Measurements from ENCODE around the gene SENP1. TPM values are rescaled to one million over a fixed set of nuclear protein-coding genes. Genes with fewer than 3 reads are reported as not detected.

SENP1 gene
- total RNA-seq, 2 donors from 2014 or later: 7.2 to 10.7 TPM

- DNase-seq (no peak), ATAC-seq (no peak)
- intact Hi-C loops (cut with DNase I): no loop called here
Measured at GRCh38 chr12:48074266-48074665, 31.6 kb downstream of the SENP1 start.

GRCh38 chr12:48072266-48072665 lies 33.6 kb downstream of the SENP1 start:
- ATAC-seq (no peak), DNase-seq (no peak)
- intact Hi-C loops (cut with DNase I): no loop called here

- DNase-seq (no peak), ATAC-seq (no peak)
- intact Hi-C loops (cut with DNase I): no loop called here
Measured at GRCh38 chr12:48071808-48072207, 34.1 kb downstream of the SENP1 start.

GRCh38 chr12:48070731-48071130 lies 35.1 kb downstream of the SENP1 start:
- ATAC-seq (no peak), DNase-seq (no peak)
- intact Hi-C loops (cut with DNase I): no loop called here

GRCh38 chr12:48070033-48070432 lies 35.8 kb downstream of the SENP1 start:
- DNase-seq: no peak
- intact Hi-C loops (cut with DNase I): no loop called here
- ATAC-seq: no peak

GRCh38 chr12:48069241-48069640 lies 36.6 kb downstream of the SENP1 start:
- intact Hi-C loops (cut with DNase I): no loop called here
- DNase-seq: no peak
- ATAC-seq: no peak

- DNase-seq: no peak
- intact Hi-C loops (cut with DNase I): no loop called here
- no peak for ATAC-seq
Measured at GRCh38 chr12:48068457-48068856, 37.4 kb downstream of the SENP1 start.

- DNase-seq: no peak
- no peak for ATAC-seq
- intact Hi-C loops (cut with DNase I): no loop called here
Measured at GRCh38 chr12:48067250-48067938, 38.5 kb downstream of the SENP1 start.

GRCh38 chr12:48065041-48065440 lies 40.8 kb downstream of the SENP1 start:
- no peak for ATAC-seq
- intact Hi-C loops (cut with DNase I): no loop called here
- DNase-seq: no peak

- intact Hi-C loops (cut with DNase I): no loop called here
- DNase-seq (no peak), ATAC-seq (no peak)
Measured at GRCh38 chr12:48063530-48063929, 42.3 kb downstream of the SENP1 start.

GRCh38 chr12:48061938-48062719 lies 43.8 kb downstream of the SENP1 start:
- ATAC-seq: no peak
- intact Hi-C loops (cut with DNase I): no loop called here
- DNase-seq: no peak

- intact Hi-C loops (cut with DNase I): no loop called here
- DNase-seq (no peak), ATAC-seq (no peak)
Measured at GRCh38 chr12:48060474-48060873, 45.4 kb downstream of the SENP1 start.

- intact Hi-C loops (cut with DNase I): no loop called here
- ATAC-seq (no peak), DNase-seq (no peak)
Measured at GRCh38 chr12:48058771-48059170, 47.1 kb downstream of the SENP1 start.

GRCh38 chr12:48054955-48055821 lies 50.7 kb downstream of the SENP1 start:
- intact Hi-C loops (cut with DNase I): no loop called here
- ATAC-seq: no peak

GRCh38 chr12:48053883-48054282 lies 52.0 kb downstream of the SENP1 start:
- ATAC-seq (no peak), DNase-seq (no peak)
- intact Hi-C loops (cut with DNase I): no loop called here

More at GRCh38 chr12:48054955-48055821, 50.7 kb downstream of the SENP1 start:
- no peak for DNase-seq

- DNase-seq: no peak
- no peak for ATAC-seq
- intact Hi-C loops (cut with DNase I): no loop called here
Measured at GRCh38 chr12:48053122-48053521, 52.8 kb downstream of the SENP1 start.

- intact Hi-C loops (cut with DNase I): no loop called here
- DNase-seq (no peak), ATAC-seq (no peak)
Measured at GRCh38 chr12:48051681-48052080, 54.2 kb downstream of the SENP1 start.

- no peak for DNase-seq
- ATAC-seq: no peak
- intact Hi-C loops (cut with DNase I): no loop called here
Measured at GRCh38 chr12:48050174-48050573, 55.7 kb downstream of the SENP1 start.

- intact Hi-C loops (cut with DNase I): no loop called here
- ATAC-seq (no peak), DNase-seq (no peak)
Measured at GRCh38 chr12:48045965-48046518, 59.8 kb downstream of the SENP1 start.

Data from left cardiac atrium (tissue), 4 donors.